A549 treated with RU486 at 1 μM for 4 hours (cell line): ENCODE measurements around the gene DISP3. TPM values are rescaled to one million over a fixed set of nuclear protein-coding genes. Genes with fewer than 3 reads are reported as not detected.

Experiments
- total RNA-seq: library from RNA; stranded (reverse); fragments of 200-300 nt; extraction: Qiagen RNA extraction; gene quantifications from 5 replicates; pipeline ENCODE4 v1.2.3, GENCODE V29; 2022; ENCODE audit warnings: low read depth

The DISP3 gene, protein sequence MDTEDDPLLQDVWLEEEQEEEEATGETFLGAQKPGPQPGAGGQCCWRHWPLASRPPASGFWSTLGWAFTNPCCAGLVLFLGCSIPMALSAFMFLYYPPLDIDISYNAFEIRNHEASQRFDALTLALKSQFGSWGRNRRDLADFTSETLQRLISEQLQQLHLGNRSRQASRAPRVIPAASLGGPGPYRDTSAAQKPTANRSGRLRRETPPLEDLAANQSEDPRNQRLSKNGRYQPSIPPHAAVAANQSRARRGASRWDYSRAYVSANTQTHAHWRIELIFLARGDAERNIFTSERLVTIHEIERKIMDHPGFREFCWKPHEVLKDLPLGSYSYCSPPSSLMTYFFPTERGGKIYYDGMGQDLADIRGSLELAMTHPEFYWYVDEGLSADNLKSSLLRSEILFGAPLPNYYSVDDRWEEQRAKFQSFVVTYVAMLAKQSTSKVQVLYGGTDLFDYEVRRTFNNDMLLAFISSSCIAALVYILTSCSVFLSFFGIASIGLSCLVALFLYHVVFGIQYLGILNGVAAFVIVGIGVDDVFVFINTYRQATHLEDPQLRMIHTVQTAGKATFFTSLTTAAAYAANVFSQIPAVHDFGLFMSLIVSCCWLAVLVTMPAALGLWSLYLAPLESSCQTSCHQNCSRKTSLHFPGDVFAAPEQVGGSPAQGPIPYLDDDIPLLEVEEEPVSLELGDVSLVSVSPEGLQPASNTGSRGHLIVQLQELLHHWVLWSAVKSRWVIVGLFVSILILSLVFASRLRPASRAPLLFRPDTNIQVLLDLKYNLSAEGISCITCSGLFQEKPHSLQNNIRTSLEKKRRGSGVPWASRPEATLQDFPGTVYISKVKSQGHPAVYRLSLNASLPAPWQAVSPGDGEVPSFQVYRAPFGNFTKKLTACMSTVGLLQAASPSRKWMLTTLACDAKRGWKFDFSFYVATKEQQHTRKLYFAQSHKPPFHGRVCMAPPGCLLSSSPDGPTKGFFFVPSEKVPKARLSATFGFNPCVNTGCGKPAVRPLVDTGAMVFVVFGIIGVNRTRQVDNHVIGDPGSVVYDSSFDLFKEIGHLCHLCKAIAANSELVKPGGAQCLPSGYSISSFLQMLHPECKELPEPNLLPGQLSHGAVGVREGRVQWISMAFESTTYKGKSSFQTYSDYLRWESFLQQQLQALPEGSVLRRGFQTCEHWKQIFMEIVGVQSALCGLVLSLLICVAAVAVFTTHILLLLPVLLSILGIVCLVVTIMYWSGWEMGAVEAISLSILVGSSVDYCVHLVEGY (N-terminal part only)
- total RNA-seq, result 0.15 to 0.26 TPM (median 0.16 TPM) in 4 of 5 replicates, not detected in the other

GRCh38 chr1:11478571-11479374, at the start of gene DISP3:
Gene DISP3 (plus strand): TSS chr1:11479155. CDS start chr1:11500993, 21,838 bp downstream.

Other genes starting within 250 kb of the DISP3 start
- gene MTOR, start 216.6 kb upstream of the DISP3 start, total RNA-seq, result 12.6 to 15.0 TPM (median 13.4 TPM) in 5 replicates
- gene UBIAD1, start 206.0 kb upstream of the DISP3 start, total RNA-seq, result 13.8 to 16.3 TPM (median 14.6 TPM) in 5 replicates
- gene FBXO2, start 175.3 kb downstream of the DISP3 start, total RNA-seq, result 6.0 to 11.7 TPM (median 9.1 TPM) in 5 replicates
- gene FBXO44, start 175.7 kb downstream of the DISP3 start, total RNA-seq, result 12.2 to 19.0 TPM (median 16.6 TPM) in 5 replicates
- gene FBXO6, start 185.0 kb downstream of the DISP3 start, total RNA-seq, result 5.9 to 9.3 TPM (median 8.2 TPM) in 5 replicates
- gene MAD2L2, start 202.0 kb downstream of the DISP3 start, total RNA-seq, result 44.4 to 56.3 TPM (median 49.9 TPM) in 5 replicates
- gene DRAXIN, start 212.6 kb downstream of the DISP3 start, total RNA-seq, result 0.07 to 0.10 TPM (median 0.08 TPM) in 5 replicates